ENCODE measurements around the gene PGC. TPM values are rescaled to one million over a fixed set of nuclear protein-coding genes. Genes with fewer than 3 reads are reported as not detected.

Gene PGC
- total and polyA plus RNA-seq, 9 of the 15 experiments (the other 6 are each of a cell fraction or from before 2014, with no cell fraction given): 0.17 to 0.40 TPM; not detected in 7

DNA sequence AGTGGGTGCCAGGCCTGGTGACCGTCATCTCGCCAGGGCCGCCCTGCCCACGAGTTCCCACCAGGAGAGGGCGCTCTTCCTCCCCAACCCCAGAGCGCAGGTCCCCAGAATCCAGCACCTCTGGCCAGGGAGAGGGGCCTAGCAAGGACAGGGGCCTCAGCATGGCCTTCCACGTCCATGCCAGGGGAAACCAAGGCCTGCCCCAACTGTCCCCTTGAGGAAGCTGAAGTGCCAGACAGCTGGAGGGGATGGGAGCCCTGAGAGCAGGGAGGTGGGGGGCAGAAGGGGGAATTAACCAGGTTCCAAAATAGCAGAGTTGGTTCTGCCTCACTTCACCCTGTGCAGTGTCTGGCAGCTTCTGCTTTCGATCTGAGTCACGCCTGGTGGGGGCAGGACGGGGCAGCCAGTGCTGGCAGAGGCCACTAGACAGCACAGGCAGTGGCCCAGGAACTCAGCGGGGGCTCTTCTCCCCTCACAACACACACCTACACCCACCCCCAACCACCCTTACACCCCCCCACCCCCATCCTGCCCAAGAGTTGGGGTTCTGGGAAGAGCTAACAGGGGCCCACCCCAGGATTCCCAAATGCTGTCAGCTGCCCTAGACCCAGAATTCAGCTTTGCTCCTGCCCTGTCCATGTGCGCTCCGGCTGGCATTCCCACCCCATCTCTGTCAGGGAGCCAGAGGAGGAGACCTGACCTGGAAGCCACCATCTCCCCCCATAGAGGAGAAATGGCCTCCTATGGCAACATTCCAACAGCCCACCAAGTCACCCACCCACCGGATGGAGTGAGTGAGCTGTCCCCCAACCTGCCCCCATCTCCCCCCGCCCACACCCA is 41.0 kb downstream of the PGC start (continued):
- TF ChIP-seq, protein P1, sequence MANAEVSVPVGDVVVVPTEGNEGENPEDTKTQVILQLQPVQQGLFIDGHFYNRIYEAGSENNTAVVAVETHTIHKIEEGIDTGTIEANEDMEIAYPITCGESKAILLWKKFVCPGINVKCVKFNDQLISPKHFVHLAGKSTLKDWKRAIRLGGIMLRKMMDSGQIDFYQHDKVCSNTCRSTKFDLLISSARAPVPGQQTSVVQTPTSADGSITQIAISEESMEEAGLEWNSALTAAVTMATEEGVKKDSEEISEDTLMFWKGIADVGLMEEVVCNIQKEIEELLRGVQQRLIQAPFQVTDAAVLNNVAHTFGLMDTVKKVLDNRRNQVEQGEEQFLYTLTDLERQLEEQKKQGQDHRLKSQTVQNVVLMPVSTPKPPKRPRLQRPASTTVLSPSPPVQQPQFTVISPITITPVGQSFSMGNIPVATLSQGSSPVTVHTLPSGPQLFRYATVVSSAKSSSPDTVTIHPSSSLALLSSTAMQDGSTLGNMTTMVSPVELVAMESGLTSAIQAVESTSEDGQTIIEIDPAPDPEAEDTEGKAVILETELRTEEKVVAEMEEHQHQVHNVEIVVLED (CRISPR knock-in tag; IDR thresholded peaks at IDR 0.05): no peak
- TF ChIP-seq ZNF316 (IDR thresholded peaks at IDR 0.05): no peak
- TF ChIP-seq TCF7 (IDR thresholded peaks at IDR 0.05; ENCODE audit: borderline replicate concordance): no peak
- TF ChIP-seq ZNF75A (CRISPR knock-in tag; IDR thresholded peaks at IDR 0.05): no peak
- TF ChIP-seq ZNF408 (CRISPR knock-in tag; IDR thresholded peaks at IDR 0.05; ENCODE audit: low read depth): no peak
- TF ChIP-seq ZFX (CRISPR knock-in tag; IDR thresholded peaks at IDR 0.05): no peak
- no peak for TF ChIP-seq HNRNPK (IDR thresholded peaks at IDR 0.05; ENCODE audit: low read depth, low read length, poor library complexity, severe bottlenecking)
- no peak for TF ChIP-seq MTA1 (IDR thresholded peaks at IDR 0.05; ENCODE audit: borderline replicate concordance)
- TF ChIP-seq, protein P2, sequence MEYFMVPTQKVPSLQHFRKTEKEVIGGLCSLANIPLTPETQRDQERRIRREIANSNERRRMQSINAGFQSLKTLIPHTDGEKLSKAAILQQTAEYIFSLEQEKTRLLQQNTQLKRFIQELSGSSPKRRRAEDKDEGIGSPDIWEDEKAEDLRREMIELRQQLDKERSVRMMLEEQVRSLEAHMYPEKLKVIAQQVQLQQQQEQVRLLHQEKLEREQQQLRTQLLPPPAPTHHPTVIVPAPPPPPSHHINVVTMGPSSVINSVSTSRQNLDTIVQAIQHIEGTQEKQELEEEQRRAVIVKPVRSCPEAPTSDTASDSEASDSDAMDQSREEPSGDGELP (CRISPR knock-in tag; IDR thresholded peaks at IDR 0.05; ENCODE audit: borderline replicate concordance): peak; percentile 38; the same call in 1 of the 2 replicates
- TF ChIP-seq KLF6 (CRISPR knock-in tag; IDR thresholded peaks at IDR 0.05; ENCODE audit: borderline replicate concordance): no peak
- TF ChIP-seq, protein P3, sequence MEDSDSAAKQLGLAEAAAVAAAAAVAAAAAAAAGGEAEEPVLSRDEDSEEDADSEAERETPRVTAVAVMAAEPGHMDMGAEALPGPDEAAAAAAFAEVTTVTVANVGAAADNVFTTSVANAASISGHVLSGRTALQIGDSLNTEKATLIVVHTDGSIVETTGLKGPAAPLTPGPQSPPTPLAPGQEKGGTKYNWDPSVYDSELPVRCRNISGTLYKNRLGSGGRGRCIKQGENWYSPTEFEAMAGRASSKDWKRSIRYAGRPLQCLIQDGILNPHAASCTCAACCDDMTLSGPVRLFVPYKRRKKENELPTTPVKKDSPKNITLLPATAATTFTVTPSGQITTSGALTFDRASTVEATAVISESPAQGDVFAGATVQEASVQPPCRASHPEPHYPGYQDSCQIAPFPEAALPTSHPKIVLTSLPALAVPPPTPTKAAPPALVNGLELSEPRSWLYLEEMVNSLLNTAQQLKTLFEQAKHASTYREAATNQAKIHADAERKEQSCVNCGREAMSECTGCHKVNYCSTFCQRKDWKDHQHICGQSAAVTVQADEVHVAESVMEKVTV (CRISPR knock-in tag; IDR thresholded peaks at IDR 0.05): peak; percentile 56; the same call in 1 of the 2 replicates
- TF ChIP-seq SAFB (IDR thresholded peaks at IDR 0.05; ENCODE audit: borderline replicate concordance, low read depth, low read length): no peak
- no peak for TF ChIP-seq KDM5B (IDR thresholded peaks at IDR 0.05; ENCODE audit: insufficient replicate concordance, low read depth, low read length)
- peak in 1 of 2 experiments; percentile 22; a peak in 1 of 4 replicates for TF ChIP-seq RCOR1 (IDR thresholded peaks at IDR 0.05; ENCODE audit: borderline replicate concordance in 1 of 2, low read depth in 2 of 2, low read length in 2 of 2)
- peak in 1 of 2 experiments; percentile 73; a peak in 2 of 4 replicates for TF ChIP-seq MAZ (CRISPR knock-in tag; conservative IDR thresholded peaks at IDR 0.05 in 1 of 2, IDR thresholded peaks at IDR 0.05 in 1 of 2)
- no peak for TF ChIP-seq FOXK2 (conservative IDR thresholded peaks at IDR 0.05 in 1 of 2, IDR thresholded peaks at IDR 0.05 in 1 of 2; ENCODE audit: low read depth in 2 of 2)
- peak; percentile 51; the same call in 1 of the 2 replicates for TF ChIP-seq CTBP1 (IDR thresholded peaks at IDR 0.05; ENCODE audit: borderline replicate concordance)
- TF ChIP-seq, protein P4, sequence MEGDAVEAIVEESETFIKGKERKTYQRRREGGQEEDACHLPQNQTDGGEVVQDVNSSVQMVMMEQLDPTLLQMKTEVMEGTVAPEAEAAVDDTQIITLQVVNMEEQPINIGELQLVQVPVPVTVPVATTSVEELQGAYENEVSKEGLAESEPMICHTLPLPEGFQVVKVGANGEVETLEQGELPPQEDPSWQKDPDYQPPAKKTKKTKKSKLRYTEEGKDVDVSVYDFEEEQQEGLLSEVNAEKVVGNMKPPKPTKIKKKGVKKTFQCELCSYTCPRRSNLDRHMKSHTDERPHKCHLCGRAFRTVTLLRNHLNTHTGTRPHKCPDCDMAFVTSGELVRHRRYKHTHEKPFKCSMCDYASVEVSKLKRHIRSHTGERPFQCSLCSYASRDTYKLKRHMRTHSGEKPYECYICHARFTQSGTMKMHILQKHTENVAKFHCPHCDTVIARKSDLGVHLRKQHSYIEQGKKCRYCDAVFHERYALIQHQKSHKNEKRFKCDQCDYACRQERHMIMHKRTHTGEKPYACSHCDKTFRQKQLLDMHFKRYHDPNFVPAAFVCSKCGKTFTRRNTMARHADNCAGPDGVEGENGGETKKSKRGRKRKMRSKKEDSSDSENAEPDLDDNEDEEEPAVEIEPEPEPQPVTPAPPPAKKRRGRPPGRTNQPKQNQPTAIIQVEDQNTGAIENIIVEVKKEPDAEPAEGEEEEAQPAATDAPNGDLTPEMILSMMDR (IDR thresholded peaks at IDR 0.05 in 2 of 3, conservative IDR thresholded peaks at IDR 0.05 in 1 of 3; ENCODE audit: insufficient read depth in 2 of 3, low read depth in 1 of 3, low read length in 3 of 3): peak; percentile 86 to 93 (median 90)
- TF ChIP-seq ZNF175 (CRISPR knock-in tag; IDR thresholded peaks at IDR 0.05; ENCODE audit: low read depth): no peak
- no peak for TF ChIP-seq NFYB (IDR thresholded peaks at IDR 0.05; ENCODE audit: extremely low read depth, insufficient read length)
- TF ChIP-seq NFE2 (IDR thresholded peaks at IDR 0.05; ENCODE audit: low read depth): no peak
